Measurements from ENCODE around the gene TDP2. TPM values are rescaled to one million over a fixed set of nuclear protein-coding genes. Genes with fewer than 3 reads are reported as not detected.

TDP2 gene
- total RNA-seq, 1 experiment from 2014 or later: 71.7 TPM

DNA sequence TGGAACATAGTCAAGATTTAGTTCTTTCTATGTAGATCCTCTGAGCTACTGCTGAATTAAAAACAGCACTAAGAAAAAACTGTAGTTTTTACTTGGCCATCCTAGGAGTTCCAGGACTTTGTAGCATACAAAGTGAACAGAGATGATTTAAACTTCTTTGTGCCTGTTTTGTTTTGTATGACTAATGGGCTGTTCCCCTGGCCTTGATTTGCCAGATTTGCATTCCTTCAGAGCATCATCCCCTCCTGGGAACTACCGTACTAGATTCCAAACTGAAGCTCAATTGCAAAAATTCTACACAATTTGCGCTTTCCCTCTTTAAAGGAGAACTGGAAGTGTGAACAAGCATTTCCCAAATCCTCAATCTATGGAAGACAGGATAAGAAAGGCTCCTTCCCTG, 23.3 kb upstream of the TDP2 start:
- no TSS peak for BruUV-seq (replicated peaks)
- CTCF ChIA-PET: interaction anchor here (1.0 kb wide), 1 partner anchor 53 kb away, joined by 3 read pairs; no protein-coding TSS in a partner anchor
- no peaks in the 10 kb centered on the region for H3K27me3 Mint-ChIP-seq (ENCODE audit: unreplicated experiment)
- DNase-seq: no peak
- H3K27ac Mint-ChIP-seq (ENCODE audit: unreplicated experiment): no peak overlapping the region
- no peak overlapping the region for H3K4me3 Mint-ChIP-seq (ENCODE audit: low read depth, unreplicated experiment)
- H3K36me3 Mint-ChIP-seq (ENCODE audit: insufficient read depth, unreplicated experiment): peaks cover 6% of the 10 kb centered on the region
- intact Hi-C loops (cut with micrococcal nuclease; ENCODE audit: unreplicated experiment): no loop called here
- TF ChIP-seq, protein P1, sequence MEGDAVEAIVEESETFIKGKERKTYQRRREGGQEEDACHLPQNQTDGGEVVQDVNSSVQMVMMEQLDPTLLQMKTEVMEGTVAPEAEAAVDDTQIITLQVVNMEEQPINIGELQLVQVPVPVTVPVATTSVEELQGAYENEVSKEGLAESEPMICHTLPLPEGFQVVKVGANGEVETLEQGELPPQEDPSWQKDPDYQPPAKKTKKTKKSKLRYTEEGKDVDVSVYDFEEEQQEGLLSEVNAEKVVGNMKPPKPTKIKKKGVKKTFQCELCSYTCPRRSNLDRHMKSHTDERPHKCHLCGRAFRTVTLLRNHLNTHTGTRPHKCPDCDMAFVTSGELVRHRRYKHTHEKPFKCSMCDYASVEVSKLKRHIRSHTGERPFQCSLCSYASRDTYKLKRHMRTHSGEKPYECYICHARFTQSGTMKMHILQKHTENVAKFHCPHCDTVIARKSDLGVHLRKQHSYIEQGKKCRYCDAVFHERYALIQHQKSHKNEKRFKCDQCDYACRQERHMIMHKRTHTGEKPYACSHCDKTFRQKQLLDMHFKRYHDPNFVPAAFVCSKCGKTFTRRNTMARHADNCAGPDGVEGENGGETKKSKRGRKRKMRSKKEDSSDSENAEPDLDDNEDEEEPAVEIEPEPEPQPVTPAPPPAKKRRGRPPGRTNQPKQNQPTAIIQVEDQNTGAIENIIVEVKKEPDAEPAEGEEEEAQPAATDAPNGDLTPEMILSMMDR (IDR thresholded peaks at IDR 0.05; ENCODE audit: unreplicated experiment): no peak
- H3K4me1 Mint-ChIP-seq (ENCODE audit: low read depth, unreplicated experiment): peaks cover 17% of the 10 kb centered on the region
- H3K9me3 Mint-ChIP-seq (ENCODE audit: low read depth, unreplicated experiment): no peaks in the 10 kb centered on the region

DNA sequence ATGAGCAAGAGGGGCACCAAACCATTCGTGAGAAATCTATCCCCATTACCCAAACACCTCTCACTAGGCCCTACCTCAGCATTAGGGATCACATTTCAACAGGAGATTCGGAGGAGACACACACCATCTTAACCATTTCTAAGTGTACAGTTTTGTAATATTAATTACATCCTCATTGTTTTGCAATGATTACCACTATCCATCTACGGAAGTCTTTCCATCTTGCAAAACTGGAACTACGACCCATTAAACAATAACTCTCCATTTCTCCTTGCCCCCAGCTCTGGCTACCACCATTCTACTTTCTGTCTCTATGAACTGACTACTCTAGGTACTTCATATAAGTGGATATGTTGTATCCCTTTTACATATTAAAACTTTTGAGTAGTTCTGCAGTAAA, 20.2 kb upstream of the TDP2 start:
- no TSS peak for BruUV-seq (replicated peaks)
- intact Hi-C loops (cut with micrococcal nuclease; ENCODE audit: unreplicated experiment): no loop called here
- H3K36me3 Mint-ChIP-seq (ENCODE audit: insufficient read depth, unreplicated experiment): peaks cover 6% of the 10 kb centered on the region
- no peaks in the 10 kb centered on the region for H3K27me3 Mint-ChIP-seq (ENCODE audit: unreplicated experiment)
- no peaks in the 10 kb centered on the region for H3K9me3 Mint-ChIP-seq (ENCODE audit: low read depth, unreplicated experiment)
- H3K4me1 Mint-ChIP-seq (ENCODE audit: low read depth, unreplicated experiment): peaks cover 25% of the 10 kb centered on the region
- DNase-seq: no peak
- peak overlapping the region; percentile 15 for H3K27ac Mint-ChIP-seq (ENCODE audit: unreplicated experiment)
- CTCF ChIA-PET: interaction anchor here (0.7 to 1.7 kb wide), 3 partner anchors 106 to 624 kb away, joined by 3 to 6 read pairs (median 4); no protein-coding TSS in a partner anchor
- peak overlapping the region; percentile 1 for H3K4me3 Mint-ChIP-seq (ENCODE audit: low read depth, unreplicated experiment)
- TF ChIP-seq, protein P1 (IDR thresholded peaks at IDR 0.05; ENCODE audit: unreplicated experiment): no peak

DNA sequence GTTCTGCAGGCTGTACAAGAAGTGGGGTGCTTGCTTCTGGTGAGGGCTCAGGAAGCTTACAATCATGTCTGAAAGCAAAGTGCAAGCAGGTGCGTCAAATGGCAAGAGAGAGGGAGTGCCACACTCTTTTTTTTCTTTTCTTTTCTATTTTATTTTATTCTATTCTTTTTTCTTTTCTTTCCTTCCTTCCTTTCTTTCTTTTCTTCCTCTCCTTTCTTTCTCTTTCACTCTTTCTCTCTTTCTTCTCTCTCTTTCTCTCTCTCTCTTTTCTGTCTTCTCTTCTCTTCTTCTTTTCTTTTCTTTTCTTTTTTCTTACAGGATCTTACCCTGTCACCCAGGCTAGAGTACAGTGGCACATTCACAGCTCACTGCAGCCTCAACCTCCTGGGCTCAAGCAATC, 19.7 kb upstream of the TDP2 start:
- no TSS peak for BruUV-seq (replicated peaks)
- intact Hi-C loops (cut with micrococcal nuclease; ENCODE audit: unreplicated experiment): no loop called here
- TF ChIP-seq, protein P1 (IDR thresholded peaks at IDR 0.05; ENCODE audit: unreplicated experiment): no peak
- H3K4me3 Mint-ChIP-seq (ENCODE audit: low read depth, unreplicated experiment): no peak overlapping the region
- H3K9me3 Mint-ChIP-seq (ENCODE audit: low read depth, unreplicated experiment): no peaks in the 10 kb centered on the region
- peaks cover 25% of the 10 kb centered on the region for H3K4me1 Mint-ChIP-seq (ENCODE audit: low read depth, unreplicated experiment)
- peaks cover 6% of the 10 kb centered on the region for H3K36me3 Mint-ChIP-seq (ENCODE audit: insufficient read depth, unreplicated experiment)
- H3K27me3 Mint-ChIP-seq (ENCODE audit: unreplicated experiment): no peaks in the 10 kb centered on the region
- CTCF ChIA-PET: interaction anchor here (0.5 to 1.7 kb wide), 5 partner anchors 13 to 625 kb away, joined by 3 to 6 read pairs (median 4); no protein-coding TSS in a partner anchor
- no peak for DNase-seq
- H3K27ac Mint-ChIP-seq (ENCODE audit: unreplicated experiment): no peak overlapping the region

DNA sequence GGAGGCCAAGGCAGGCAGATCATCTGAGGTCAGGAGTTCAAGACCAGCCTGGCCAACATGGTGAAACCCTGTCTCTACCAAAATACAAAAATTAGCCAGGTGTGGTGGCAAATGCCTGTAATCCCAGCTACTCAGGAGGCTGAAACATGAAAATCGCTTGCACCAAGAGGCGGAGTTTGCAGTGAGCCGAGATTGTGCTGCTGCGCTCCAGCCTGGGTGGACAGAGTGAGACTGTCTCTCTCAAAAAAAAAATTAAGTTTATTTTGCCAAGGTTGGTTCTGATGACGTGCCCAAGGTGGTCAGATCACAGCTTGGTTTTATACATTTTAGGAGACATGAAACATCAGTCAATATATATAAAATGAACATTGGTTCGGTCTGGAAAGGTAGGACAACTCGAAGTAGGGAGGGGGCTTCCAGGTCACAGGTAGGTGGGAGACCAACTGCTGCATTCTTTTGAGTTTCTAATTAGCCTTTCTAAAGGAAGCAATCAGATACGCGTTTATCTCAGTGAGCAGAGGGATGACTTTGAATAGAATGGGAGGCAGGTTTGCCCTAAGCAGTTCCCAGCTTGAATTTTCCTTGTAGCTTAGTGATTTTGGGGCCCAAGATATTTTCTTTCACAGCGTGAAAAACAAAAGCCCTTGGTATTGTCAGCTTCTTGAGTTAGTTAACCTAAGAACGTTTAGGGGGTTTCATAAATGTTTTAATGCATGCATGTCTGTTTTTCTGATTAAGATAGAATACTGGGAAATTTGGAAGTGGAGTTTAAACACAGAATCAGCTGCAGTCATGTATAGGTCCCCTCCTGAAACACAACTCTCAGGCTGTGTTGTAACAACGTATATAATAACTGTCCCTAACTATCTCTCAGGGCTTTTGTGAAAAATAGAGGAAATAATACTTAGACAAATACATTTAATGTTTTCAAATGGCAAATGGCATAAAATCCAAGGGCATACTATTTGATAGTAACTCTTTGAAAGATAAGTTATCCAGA, 16.9 kb upstream of the TDP2 start:
- Mint-ChIP-seq H3K9me3 (ENCODE audit: low read depth, unreplicated experiment) (no peaks in the 10 kb centered on the region), H3K4me3 (ENCODE audit: low read depth, unreplicated experiment) (no peak overlapping the region), H3K27me3 (ENCODE audit: unreplicated experiment) (no peaks in the 10 kb centered on the region), H3K4me1 (ENCODE audit: low read depth, unreplicated experiment) (peaks cover 34% of the 10 kb centered on the region), H3K36me3 (ENCODE audit: insufficient read depth, unreplicated experiment) (peaks cover 6% of the 10 kb centered on the region), H3K27ac (ENCODE audit: unreplicated experiment) (no peak overlapping the region)
- intact Hi-C loops (cut with micrococcal nuclease; ENCODE audit: unreplicated experiment): no loop called here
- BruUV-seq (replicated peaks): no TSS peak
- CTCF ChIA-PET: interaction anchor here (0.6 to 1.3 kb wide), 3 partner anchors 18 to 370 kb away, joined by 3 to 7 read pairs (median 4); no protein-coding TSS in a partner anchor
- no peak for DNase-seq
- TF ChIP-seq, protein P1 (IDR thresholded peaks at IDR 0.05; ENCODE audit: unreplicated experiment): no peak
